HepG2 (cell line): ENCODE data around the gene UAP1L1. TPM values are rescaled to one million over a fixed set of nuclear protein-coding genes. Genes with fewer than 3 reads are reported as not detected.

ENCODE experiments used
- AHR ChIP-seq: IDR thresholded peaks from 2 replicates; pipeline ENCODE4 v1.6.1; 2018; ENCODE audit warnings: missing genetic modification reagents, missing compliant biosample characterization
- CEBPG ChIP-seq: IDR thresholded peaks from 2 replicates; pipeline ENCODE4 v1.6.1; 2016
- FOXK1 ChIP-seq: sonication (generic); formaldehyde crosslinking; IDR thresholded peaks from 2 replicates; pipeline ENCODE4 v1.4.0; 2020; ENCODE audit warnings: low read depth, missing genetic modification reagents, borderline replicate concordance
- GTF3A ChIP-seq: sonication (generic); formaldehyde crosslinking; conservative IDR thresholded peaks from 2 replicates; pipeline ENCODE4 v1.4.0; 2020; ENCODE audit warnings: mild to moderate bottlenecking, missing genetic modification reagents
- JARID2 ChIP-seq: sonication (generic); formaldehyde crosslinking; IDR thresholded peaks from 2 replicates; pipeline ENCODE4 v1.8.1; 2023; ENCODE audit warnings: missing genetic modification reagents, inconsistent platforms; ENCODE audit not compliant: insufficient replicate concordance
- KAT7 ChIP-seq: IDR thresholded peaks from 2 replicates; pipeline ENCODE4 v1.6.1; 2018; ENCODE audit warnings: borderline replicate concordance, missing compliant biosample characterization
- KLF11 ChIP-seq: IDR thresholded peaks from 2 replicates; pipeline ENCODE4 v1.6.1; 2016; ENCODE audit warnings: missing compliant biosample characterization
- KLF9 ChIP-seq: IDR thresholded peaks from 2 replicates; pipeline ENCODE4 v1.6.1; 2016; ENCODE audit warnings: low read depth
- MAFK ChIP-seq, 2 experiments: IDR thresholded peaks in 1 of 2; conservative IDR thresholded peaks in 1 of 2; 2 replicates each; pipeline ENCODE4 v1.6.1; 2011; ENCODE audit warnings: improper control_type of control experiment in 2 of 2, low read length in 2 of 2
- MED13 ChIP-seq: sonication (generic); formaldehyde crosslinking; IDR thresholded peaks from 2 replicates; pipeline ENCODE4 v1.5.0; 2020; ENCODE audit warnings: missing genetic modification reagents
- NFE2L2 ChIP-seq: fragments of 150-350 bp; IDR thresholded peaks from 2 replicates; pipeline ENCODE4 v1.6.1; 2014; ENCODE audit warnings: low read length
- NR2F1 ChIP-seq, 2 experiments: fragments of 450-650 bp in 1 of 2; formaldehyde crosslinking in 1 of 2; IDR thresholded peaks; 2 replicates each; pipeline versions ENCODE4 v1.5.0 to v1.6.1; 2016 to 2020; ENCODE audit warnings: mild to moderate bottlenecking in 1 of 2, missing compliant biosample characterization in 1 of 2, missing genetic modification reagents in 1 of 2, moderate library complexity in 1 of 2
- RFXANK ChIP-seq: IDR thresholded peaks from 2 replicates; pipeline ENCODE4 v1.6.1; 2016
- SP1 ChIP-seq, 2 experiments: fragments of 450-650 bp in 1 of 2; sonication (generic) in 1 of 2; formaldehyde crosslinking in 1 of 2; IDR thresholded peaks; 2 replicates each; pipeline versions ENCODE4 v1.4.0 to v1.6.1; 2016 to 2020; ENCODE audit warnings: missing genetic modification reagents in 1 of 2
- ZFP36L1 ChIP-seq: sonication (generic); formaldehyde crosslinking; IDR thresholded peaks from 2 replicates; pipeline ENCODE4 v1.8.0; 2022; ENCODE audit warnings: mild to moderate bottlenecking, missing genetic modification reagents, moderate library complexity
- ZNF143 ChIP-seq: sonication (generic); formaldehyde crosslinking; IDR thresholded peaks from 2 replicates; pipeline ENCODE4 v1.4.0; 2020; ENCODE audit warnings: missing genetic modification reagents
- ZNF17 ChIP-seq: sonication (generic); formaldehyde crosslinking; IDR thresholded peaks from 2 replicates; pipeline ENCODE4 v1.5.0; 2020; ENCODE audit warnings: mild to moderate bottlenecking, missing genetic modification reagents
- ZNF44 ChIP-seq: sonication (generic); formaldehyde crosslinking; IDR thresholded peaks from 2 replicates; pipeline ENCODE4 v1.5.1; 2020; ENCODE audit warnings: mild to moderate bottlenecking, missing genetic modification reagents
- ZNF678 ChIP-seq: sonication (generic); formaldehyde crosslinking; IDR thresholded peaks from 2 replicates; pipeline ENCODE4 v1.4.0; 2020; ENCODE audit warnings: mild to moderate bottlenecking, missing genetic modification reagents
- ZNF713 ChIP-seq: sonication (generic); formaldehyde crosslinking; IDR thresholded peaks from 2 replicates; pipeline ENCODE4 v1.4.0; 2020; ENCODE audit warnings: mild to moderate bottlenecking, missing genetic modification reagents
- ZNF747 ChIP-seq: sonication (generic); formaldehyde crosslinking; IDR thresholded peaks from 2 replicates; pipeline ENCODE4 v1.8.1; 2023; ENCODE audit warnings: missing genetic modification reagents, mild to moderate bottlenecking, borderline replicate concordance
- ZNF788 ChIP-seq: sonication (generic); formaldehyde crosslinking; IDR thresholded peaks from 2 replicates; pipeline ENCODE4 v1.5.0; 2020; ENCODE audit warnings: mild to moderate bottlenecking, missing genetic modification reagents, borderline replicate concordance
- ZSCAN31 ChIP-seq: sonication (generic); formaldehyde crosslinking; IDR thresholded peaks from 2 replicates; pipeline ENCODE4 v1.5.0; 2020; ENCODE audit warnings: low read depth, mild to moderate bottlenecking, missing genetic modification reagents
- polyA plus RNA-seq, 8 experiments: library from polyadenylated mRNA; depleted of rRNA in 3 of 8; stranded (reverse) in 7 of 8; unstranded in 1 of 8; fragments of >200 nt; fragmentation: Illumina TruSeq in 4 of 8; extraction: Trizol in 4 of 8; gene quantifications; 2 replicates each; pipeline versions ENCODE4 v1.2.1 to v1.2.3, GENCODE V29; 2011 to 2016; ENCODE audit warnings: low read depth in 4 of 8, missing spikeins in 1 of 8, mixed read lengths in 1 of 8; ENCODE audit not compliant: insufficient read depth in 1 of 8
- total RNA-seq, 5 experiments: library from RNA; depleted of rRNA; stranded (reverse); fragments of >200 nt; fragmentation: Illumina TruSeq; extraction: Trizol; gene quantifications; 2 replicates each; pipeline ENCODE4 v1.2.3, GENCODE V29; 2016; ENCODE audit warnings: low read depth in 1 of 5
- TF ChIP-seq, protein P1 (sequence below): sonication (generic); formaldehyde crosslinking; IDR thresholded peaks from 2 replicates; pipeline ENCODE4 v1.5.1; 2020; ENCODE audit warnings: mild to moderate bottlenecking, missing genetic modification reagents, moderate library complexity
- TF ChIP-seq, protein P2 (sequence below): sonication (generic); formaldehyde crosslinking; IDR thresholded peaks from 2 replicates; pipeline ENCODE4 v1.5.1; 2020; ENCODE audit warnings: missing genetic modification reagents, mild to moderate bottlenecking, borderline replicate concordance
- TF ChIP-seq, protein P3 (sequence below): sonication (generic); formaldehyde crosslinking; IDR thresholded peaks from 2 replicates; pipeline ENCODE4 v1.4.0; 2020; ENCODE audit warnings: missing genetic modification reagents; ENCODE audit errors: not compliant biosample characterization

The UAP1L1 gene
- total and polyA plus RNA-seq, 2 of the 13 experiments (the other 11 are each of a cell fraction or from before 2014, with no cell fraction given) = 5.4 to 6.4 TPM

DNA sequence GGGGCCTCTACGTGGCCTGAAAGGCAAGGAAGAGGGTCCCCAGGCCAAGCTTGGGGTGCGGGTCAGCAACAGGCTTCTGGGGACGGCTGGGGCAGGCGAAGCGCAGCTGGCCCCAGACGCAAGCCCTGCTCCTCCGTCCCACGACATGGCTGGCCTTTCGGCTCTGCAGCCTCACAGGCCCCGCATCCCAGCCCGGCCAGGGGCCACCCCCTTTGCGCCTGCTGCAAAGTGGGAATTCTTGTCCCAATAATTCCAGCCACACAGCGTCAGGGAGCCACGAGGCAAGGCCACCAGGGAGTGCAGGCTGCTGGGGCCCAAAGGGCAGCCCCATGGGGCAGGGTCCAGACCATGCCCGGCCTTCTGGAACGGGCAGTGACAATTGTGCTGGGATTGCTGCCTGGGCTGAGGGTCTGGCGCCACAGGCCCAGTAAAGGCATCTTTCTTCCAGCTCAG lies 22.4 kb upstream of the UAP1L1 start (continued):
- TF ChIP-seq GTF3A (CRISPR knock-in tag) = no peak
- TF ChIP-seq ZNF143 = peak; percentile 29
- no peak for TF ChIP-seq ZNF44
- 0 out of 2 replicates have a peak, but pooled peaks have one; percentile 12 for TF ChIP-seq KLF9 (CRISPR knock-in tag)
- TF ChIP-seq KAT7 (CRISPR knock-in tag) = no peak
- TF ChIP-seq, protein P1, sequence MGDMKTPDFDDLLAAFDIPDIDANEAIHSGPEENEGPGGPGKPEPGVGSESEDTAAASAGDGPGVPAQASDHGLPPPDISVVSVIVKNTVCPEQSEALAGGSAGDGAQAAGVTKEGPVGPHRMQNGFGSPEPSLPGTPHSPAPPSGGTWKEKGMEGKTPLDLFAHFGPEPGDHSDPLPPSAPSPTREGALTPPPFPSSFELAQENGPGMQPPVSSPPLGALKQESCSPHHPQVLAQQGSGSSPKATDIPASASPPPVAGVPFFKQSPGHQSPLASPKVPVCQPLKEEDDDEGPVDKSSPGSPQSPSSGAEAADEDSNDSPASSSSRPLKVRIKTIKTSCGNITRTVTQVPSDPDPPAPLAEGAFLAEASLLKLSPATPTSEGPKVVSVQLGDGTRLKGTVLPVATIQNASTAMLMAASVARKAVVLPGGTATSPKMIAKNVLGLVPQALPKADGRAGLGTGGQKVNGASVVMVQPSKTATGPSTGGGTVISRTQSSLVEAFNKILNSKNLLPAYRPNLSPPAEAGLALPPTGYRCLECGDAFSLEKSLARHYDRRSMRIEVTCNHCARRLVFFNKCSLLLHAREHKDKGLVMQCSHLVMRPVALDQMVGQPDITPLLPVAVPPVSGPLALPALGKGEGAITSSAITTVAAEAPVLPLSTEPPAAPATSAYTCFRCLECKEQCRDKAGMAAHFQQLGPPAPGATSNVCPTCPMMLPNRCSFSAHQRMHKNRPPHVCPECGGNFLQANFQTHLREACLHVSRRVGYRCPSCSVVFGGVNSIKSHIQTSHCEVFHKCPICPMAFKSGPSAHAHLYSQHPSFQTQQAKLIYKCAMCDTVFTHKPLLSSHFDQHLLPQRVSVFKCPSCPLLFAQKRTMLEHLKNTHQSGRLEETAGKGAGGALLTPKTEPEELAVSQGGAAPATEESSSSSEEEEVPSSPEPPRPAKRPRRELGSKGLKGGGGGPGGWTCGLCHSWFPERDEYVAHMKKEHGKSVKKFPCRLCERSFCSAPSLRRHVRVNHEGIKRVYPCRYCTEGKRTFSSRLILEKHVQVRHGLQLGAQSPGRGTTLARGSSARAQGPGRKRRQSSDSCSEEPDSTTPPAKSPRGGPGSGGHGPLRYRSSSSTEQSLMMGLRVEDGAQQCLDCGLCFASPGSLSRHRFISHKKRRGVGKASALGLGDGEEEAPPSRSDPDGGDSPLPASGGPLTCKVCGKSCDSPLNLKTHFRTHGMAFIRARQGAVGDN = peak; percentile 70; the same call in 1 of the 2 replicates
- no peak for TF ChIP-seq ZNF678 (CRISPR knock-in tag)
- no peak for TF ChIP-seq SP1 (IDR thresholded peaks at IDR 0.05)
- no peak for TF ChIP-seq SP1 (CRISPR knock-in tag; IDR thresholded peaks at IDR 0.05)
- 0 out of 2 replicates have a peak, but pooled peaks have one; percentile 7 for TF ChIP-seq MED13 (CRISPR knock-in tag)
- TF ChIP-seq JARID2 (CRISPR knock-in tag) = no peak
- no peak for TF ChIP-seq ZNF747 (CRISPR knock-in tag)
- TF ChIP-seq ZSCAN31 (CRISPR knock-in tag) = no peak; the same call in 1 of the 2 replicates
- TF ChIP-seq, protein P2, sequence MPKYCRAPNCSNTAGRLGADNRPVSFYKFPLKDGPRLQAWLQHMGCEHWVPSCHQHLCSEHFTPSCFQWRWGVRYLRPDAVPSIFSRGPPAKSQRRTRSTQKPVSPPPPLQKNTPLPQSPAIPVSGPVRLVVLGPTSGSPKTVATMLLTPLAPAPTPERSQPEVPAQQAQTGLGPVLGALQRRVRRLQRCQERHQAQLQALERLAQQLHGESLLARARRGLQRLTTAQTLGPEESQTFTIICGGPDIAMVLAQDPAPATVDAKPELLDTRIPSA (CRISPR knock-in tag) = no peak
- TF ChIP-seq NFE2L2 = no peak
- no peak for TF ChIP-seq MAFK (conservative IDR thresholded peaks at IDR 0.05 in 1 of 2, IDR thresholded peaks at IDR 0.05 in 1 of 2; ENCODE audit: low read length in 2 of 2)
- no peak for TF ChIP-seq ZNF17 (CRISPR knock-in tag)
- no peak for TF ChIP-seq RFXANK (CRISPR knock-in tag)
- TF ChIP-seq ZFP36L1 = no peak
- no peak for TF ChIP-seq FOXK1
- TF ChIP-seq ZNF788 (CRISPR knock-in tag) = no peak
- TF ChIP-seq ZNF713 = no peak
- no peak for TF ChIP-seq CEBPG (CRISPR knock-in tag)
- TF ChIP-seq AHR (CRISPR knock-in tag) = no peak
- TF ChIP-seq, protein P3, sequence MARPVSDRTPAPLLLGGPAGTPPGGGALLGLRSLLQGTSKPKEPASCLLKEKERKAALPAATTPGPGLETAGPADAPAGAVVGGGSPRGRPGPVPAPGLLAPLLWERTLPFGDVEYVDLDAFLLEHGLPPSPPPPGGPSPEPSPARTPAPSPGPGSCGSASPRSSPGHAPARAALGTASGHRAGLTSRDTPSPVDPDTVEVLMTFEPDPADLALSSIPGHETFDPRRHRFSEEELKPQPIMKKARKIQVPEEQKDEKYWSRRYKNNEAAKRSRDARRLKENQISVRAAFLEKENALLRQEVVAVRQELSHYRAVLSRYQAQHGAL (CRISPR knock-in tag) = peak; percentile 55
- no peak; a peak in 1 of 4 replicates for TF ChIP-seq NR2F1 (CRISPR knock-in tag; IDR thresholded peaks at IDR 0.05)
- no peak; the same call in 1 of the 2 replicates for TF ChIP-seq KLF11 (CRISPR knock-in tag)
